ENCODE data around the gene TMA7B.

DNA sequence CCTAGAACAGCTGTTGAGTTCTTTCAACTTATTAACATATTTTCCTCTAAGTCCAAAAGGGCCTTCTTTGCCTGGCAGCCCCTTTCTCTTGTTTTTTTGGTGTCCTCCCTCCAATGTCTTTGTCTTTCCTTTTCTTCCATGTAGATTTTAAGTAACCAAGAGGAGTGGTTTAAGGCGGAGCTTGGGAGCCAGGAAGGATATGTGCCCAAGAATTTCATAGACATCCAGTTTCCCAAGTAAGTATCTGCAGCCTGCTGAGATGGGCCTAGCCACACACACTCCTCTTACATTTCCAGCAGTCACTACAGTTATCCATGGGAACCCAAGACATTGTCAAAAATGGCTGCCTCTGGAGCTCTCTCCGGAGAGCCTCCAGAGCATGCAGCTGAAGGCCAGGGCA, 4.5 kb upstream of the TMA7B start:
- TF ChIP-seq, protein P1, sequence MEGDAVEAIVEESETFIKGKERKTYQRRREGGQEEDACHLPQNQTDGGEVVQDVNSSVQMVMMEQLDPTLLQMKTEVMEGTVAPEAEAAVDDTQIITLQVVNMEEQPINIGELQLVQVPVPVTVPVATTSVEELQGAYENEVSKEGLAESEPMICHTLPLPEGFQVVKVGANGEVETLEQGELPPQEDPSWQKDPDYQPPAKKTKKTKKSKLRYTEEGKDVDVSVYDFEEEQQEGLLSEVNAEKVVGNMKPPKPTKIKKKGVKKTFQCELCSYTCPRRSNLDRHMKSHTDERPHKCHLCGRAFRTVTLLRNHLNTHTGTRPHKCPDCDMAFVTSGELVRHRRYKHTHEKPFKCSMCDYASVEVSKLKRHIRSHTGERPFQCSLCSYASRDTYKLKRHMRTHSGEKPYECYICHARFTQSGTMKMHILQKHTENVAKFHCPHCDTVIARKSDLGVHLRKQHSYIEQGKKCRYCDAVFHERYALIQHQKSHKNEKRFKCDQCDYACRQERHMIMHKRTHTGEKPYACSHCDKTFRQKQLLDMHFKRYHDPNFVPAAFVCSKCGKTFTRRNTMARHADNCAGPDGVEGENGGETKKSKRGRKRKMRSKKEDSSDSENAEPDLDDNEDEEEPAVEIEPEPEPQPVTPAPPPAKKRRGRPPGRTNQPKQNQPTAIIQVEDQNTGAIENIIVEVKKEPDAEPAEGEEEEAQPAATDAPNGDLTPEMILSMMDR (IDR thresholded peaks at IDR 0.05): no peak
- no peak for TF ChIP-seq EP300 (IDR thresholded peaks at IDR 0.05)
- TF ChIP-seq POLR2AphosphoS5 (IDR thresholded peaks at IDR 0.05): no peak
- no peak for TF ChIP-seq POLR2A (IDR thresholded peaks at IDR 0.05)

Measured in gastroesophageal sphincter (tissue), 3 donors.